ENCODE data around the gene AP3M1.

Gene AP3M1

DNA sequence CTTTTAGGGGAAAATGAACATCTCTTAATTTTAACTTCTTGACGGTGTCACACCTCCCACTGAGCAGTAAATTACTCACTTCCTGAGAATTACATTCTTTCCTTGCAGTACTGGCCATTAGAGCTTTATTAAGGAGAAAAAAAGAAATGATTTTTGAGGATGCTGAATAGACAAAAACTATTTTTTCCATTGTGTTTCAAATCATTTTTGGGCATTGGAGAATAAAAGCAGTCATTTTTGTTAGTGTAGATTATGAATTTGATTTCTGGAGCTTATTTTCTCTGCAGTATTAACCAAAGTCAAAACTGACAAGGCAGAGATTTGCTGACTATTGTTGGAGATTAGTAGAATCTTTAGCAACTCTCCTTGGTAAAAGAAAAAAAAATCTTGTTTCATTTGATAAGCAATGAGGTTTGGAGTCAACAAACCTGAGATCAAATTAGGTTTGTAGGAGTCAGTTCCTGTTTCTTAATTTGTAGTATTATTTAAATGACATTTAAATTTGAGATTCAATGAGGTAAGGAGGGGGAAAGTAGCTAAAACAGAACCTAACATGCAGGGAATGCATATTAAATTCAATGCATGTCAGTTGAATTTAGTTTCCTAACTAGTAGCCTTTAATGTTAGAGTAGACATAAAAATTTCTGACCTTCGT, 70.6 kb downstream of the AP3M1 start:
- no peak overlapping the region for H3K27ac Mint-ChIP-seq
- no peaks in the 10 kb centered on the region for H3K9me3 Mint-ChIP-seq
- H3K36me3 Mint-ChIP-seq: peaks cover 2% of the 10 kb centered on the region
- H3K4me3 Mint-ChIP-seq: no peak overlapping the region
- no peaks in the 10 kb centered on the region for H3K27me3 Mint-ChIP-seq
- H3K4me1 Mint-ChIP-seq: peaks cover 17% of the 10 kb centered on the region

DNA sequence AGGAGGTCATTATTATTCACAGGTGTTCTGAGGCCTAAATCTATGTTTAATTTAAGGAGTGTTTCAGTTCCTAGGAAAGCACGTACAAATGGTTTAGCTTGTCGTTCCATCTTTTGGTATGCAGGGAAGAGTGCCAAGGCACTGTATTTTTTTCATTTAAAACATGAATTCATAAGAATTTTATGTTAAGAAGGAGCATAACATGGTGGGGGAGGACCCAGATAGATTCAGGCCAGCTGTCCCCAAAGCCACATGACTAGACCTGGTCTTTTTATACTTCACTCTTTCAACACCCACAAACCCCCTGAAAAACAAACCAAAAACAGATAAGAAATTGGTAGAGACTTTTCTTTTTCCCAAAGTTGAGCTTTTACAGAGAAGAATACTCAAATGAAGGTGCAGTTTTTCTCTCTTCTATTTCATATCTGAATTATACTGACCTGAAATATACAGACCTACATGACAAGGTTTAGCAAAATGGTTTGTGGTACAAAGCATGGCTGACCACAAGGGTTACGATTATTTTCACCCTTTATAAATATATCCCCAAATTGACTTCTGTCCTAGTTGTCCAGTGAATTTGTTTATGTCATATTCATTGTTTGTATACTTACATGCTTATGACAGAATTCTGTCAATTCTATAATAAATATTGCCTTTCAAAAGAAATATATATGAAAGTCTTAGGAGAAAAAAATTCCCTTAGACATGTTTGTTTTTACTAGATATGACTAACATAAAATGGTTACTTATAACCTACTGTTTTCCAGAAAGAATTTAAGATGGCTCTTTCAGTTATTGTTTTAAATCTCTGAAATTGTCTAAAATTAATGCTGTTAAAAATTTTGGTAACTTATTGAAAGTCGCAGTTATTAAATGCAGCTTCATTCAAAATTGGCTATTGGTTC, 71.3 kb downstream of the AP3M1 start:
- Mint-ChIP-seq H3K4me3 (no peak overlapping the region), H3K27ac (no peak overlapping the region), H3K27me3 (no peaks in the 10 kb centered on the region), H3K4me1 (peaks cover 17% of the 10 kb centered on the region), H3K9me3 (no peaks in the 10 kb centered on the region), H3K36me3 (peaks cover 5% of the 10 kb centered on the region)

DNA sequence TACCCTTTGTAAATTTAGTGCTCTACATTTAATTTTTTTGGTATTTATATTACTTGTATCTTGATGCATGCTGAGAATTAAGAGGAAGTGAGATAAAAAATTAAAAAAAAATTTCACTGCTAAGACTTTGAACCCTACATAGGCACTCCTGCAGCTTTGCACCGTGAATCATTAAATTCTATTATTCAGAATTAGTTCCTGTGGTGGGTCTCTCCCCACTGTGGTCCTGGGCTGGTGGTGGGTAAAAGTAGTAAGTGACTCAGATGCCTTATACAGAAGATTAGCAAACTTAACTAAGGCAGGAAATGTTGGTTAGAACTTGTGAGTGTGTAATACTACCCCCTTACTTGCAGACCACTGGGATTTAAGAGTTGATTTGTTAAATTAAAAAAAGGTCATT, 72.6 kb downstream of the AP3M1 start:
- Mint-ChIP-seq H3K27me3 (no peaks in the 10 kb centered on the region), H3K4me3 (no peak overlapping the region), H3K4me1 (peaks cover 17% of the 10 kb centered on the region), H3K27ac (no peak overlapping the region), H3K9me3 (no peaks in the 10 kb centered on the region), H3K36me3 (peaks cover 6% of the 10 kb centered on the region)

DNA sequence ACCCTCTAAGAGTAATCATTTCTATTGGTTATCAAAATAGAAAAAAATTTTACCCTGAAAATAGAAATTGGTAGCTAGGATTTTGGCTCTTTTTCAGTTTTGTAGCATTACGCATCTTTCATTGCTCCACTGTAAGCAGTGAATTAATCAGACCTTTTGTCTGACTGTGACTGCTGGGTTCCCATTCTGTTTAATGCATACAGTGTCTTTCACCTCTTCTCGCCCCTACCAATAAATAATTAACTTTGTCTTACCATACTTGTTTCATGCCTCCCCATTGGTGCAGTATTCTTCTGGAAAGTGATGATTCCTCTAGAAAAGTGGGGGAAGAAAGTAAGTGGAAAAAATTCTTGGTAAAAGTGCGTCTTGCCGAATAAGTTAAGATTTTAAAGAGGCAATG, 73.2 kb downstream of the AP3M1 start:
- Mint-ChIP-seq H3K27ac (no peak overlapping the region), H3K27me3 (no peaks in the 10 kb centered on the region), H3K36me3 (peaks cover 10% of the 10 kb centered on the region), H3K9me3 (no peaks in the 10 kb centered on the region), H3K4me3 (no peak overlapping the region), H3K4me1 (peaks cover 17% of the 10 kb centered on the region)

DNA sequence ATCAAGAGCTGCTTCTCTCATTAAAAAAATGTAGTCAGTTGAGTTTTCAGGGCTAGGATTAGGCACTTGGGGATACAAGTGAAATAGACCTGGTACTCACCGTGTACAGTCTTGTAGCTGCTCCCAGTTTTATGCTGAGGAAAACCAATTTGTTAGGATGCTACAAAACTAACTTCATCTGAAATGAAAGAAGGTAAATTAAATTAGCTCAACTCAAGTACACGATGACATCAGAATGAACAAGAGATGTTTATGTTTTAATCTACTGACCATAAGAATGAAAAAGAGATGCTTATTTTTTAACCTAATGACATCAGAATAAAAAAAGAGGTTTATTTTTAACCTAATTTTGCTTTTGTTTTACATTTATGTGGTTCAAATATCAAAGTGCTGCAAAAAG, 73.7 kb downstream of the AP3M1 start:
- no peak overlapping the region for H3K27ac Mint-ChIP-seq
- H3K27me3 Mint-ChIP-seq: no peaks in the 10 kb centered on the region
- H3K36me3 Mint-ChIP-seq: peaks cover 10% of the 10 kb centered on the region
- H3K9me3 Mint-ChIP-seq: no peaks in the 10 kb centered on the region
- no peak overlapping the region for H3K4me3 Mint-ChIP-seq
- H3K4me1 Mint-ChIP-seq: peaks cover 17% of the 10 kb centered on the region

DNA sequence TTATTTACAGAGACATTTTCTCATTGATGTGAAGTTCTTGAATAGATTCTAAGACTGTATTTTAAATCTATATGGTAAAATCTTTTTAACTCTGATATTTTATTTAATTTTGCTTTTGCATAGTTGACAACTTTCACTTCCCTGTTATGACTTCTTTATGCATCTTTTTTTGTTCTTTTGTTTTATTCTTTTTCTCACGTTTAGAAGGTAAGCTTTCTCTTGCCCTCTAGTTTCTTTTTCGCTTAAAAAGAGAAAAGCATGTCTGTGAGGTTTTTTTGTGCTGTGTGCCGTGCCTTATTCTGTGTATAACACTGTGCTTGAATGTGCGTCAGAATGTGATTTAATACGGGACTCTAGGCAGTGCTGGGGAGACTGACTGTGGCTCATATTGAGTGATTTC, 74.7 kb downstream of the AP3M1 start:
- no peaks in the 10 kb centered on the region for H3K9me3 Mint-ChIP-seq
- H3K4me3 Mint-ChIP-seq: no peak overlapping the region
- no peaks in the 10 kb centered on the region for H3K27me3 Mint-ChIP-seq

DNA sequence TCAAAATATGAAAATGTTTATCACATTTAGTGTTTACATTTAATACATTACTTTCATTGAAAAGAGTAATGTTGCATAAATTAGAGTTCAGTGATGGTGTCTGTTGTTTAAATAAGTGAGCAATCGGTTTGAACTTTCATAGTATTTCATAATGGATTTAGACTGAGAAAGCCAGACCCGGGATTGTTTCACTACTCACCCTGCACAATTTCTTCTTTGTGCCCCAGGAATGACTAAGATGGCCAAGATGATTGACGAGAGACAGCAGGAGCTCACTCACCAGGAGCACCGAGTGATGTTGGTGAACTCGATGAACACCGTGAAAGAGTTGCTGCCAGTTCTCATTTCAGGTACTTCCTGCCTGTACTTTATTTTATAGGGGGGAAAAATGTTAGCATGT, 78.1 kb downstream of the AP3M1 start:
- Mint-ChIP-seq H3K36me3 (peaks cover 13% of the 10 kb centered on the region), H3K4me1 (no peaks in the 10 kb centered on the region), H3K27me3 (no peaks in the 10 kb centered on the region), H3K27ac (no peak overlapping the region), H3K4me3 (no peak overlapping the region), H3K9me3 (no peaks in the 10 kb centered on the region)

More for the DNA sequence above, 74.7 kb downstream of the AP3M1 start:
- Mint-ChIP-seq H3K27ac (no peak overlapping the region), H3K36me3 (peaks cover 13% of the 10 kb centered on the region), H3K4me1 (peaks cover 17% of the 10 kb centered on the region)

DNA sequence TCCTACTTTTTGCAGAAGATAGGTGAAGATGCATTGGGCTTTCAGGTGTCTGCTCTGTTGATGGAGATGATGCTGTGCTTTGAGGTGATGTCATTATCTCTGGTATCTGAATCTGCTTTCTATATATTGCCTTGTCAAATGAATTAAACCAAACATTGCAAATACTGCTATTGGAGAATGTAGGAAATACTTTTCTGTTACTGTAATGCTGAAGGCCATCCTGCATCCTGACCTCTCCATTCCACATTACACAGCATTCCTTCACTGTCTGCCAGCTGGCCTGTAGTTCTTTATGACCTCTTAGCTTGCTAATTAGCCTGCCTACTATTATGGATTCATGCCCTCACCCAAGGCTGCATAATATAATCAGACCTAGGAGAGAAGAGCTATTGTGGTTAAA, 79.5 kb downstream of the AP3M1 start:
- Mint-ChIP-seq H3K4me1 (no peaks in the 10 kb centered on the region), H3K27me3 (no peaks in the 10 kb centered on the region), H3K36me3 (peaks cover 13% of the 10 kb centered on the region), H3K9me3 (no peaks in the 10 kb centered on the region), H3K27ac (no peak overlapping the region), H3K4me3 (no peak overlapping the region)
